NCI-H1417 (cell line): ENCODE data around the gene RNPEPL1.
"Not testable (repeated sequence)": the region's sequence is repeated elsewhere in the genome, so short reads cannot be mapped to it uniquely, and the experiment has no call there.

ENCODE experiments used
- DNase-seq, 3 experiments: peaks; one replicate each; lab custom pipeline; 2025; lab: John Stamatoyannopoulos, UW

The RNPEPL1 gene, protein sequence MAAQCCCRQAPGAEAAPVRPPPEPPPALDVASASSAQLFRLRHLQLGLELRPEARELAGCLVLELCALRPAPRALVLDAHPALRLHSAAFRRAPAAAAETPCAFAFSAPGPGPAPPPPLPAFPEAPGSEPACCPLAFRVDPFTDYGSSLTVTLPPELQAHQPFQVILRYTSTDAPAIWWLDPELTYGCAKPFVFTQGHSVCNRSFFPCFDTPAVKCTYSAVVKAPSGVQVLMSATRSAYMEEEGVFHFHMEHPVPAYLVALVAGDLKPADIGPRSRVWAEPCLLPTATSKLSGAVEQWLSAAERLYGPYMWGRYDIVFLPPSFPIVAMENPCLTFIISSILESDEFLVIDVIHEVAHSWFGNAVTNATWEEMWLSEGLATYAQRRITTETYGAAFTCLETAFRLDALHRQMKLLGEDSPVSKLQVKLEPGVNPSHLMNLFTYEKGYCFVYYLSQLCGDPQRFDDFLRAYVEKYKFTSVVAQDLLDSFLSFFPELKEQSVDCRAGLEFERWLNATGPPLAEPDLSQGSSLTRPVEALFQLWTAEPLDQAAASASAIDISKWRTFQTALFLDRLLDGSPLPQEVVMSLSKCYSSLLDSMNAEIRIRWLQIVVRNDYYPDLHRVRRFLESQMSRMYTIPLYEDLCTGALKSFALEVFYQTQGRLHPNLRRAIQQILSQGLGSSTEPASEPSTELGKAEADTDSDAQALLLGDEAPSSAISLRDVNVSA

DNA sequence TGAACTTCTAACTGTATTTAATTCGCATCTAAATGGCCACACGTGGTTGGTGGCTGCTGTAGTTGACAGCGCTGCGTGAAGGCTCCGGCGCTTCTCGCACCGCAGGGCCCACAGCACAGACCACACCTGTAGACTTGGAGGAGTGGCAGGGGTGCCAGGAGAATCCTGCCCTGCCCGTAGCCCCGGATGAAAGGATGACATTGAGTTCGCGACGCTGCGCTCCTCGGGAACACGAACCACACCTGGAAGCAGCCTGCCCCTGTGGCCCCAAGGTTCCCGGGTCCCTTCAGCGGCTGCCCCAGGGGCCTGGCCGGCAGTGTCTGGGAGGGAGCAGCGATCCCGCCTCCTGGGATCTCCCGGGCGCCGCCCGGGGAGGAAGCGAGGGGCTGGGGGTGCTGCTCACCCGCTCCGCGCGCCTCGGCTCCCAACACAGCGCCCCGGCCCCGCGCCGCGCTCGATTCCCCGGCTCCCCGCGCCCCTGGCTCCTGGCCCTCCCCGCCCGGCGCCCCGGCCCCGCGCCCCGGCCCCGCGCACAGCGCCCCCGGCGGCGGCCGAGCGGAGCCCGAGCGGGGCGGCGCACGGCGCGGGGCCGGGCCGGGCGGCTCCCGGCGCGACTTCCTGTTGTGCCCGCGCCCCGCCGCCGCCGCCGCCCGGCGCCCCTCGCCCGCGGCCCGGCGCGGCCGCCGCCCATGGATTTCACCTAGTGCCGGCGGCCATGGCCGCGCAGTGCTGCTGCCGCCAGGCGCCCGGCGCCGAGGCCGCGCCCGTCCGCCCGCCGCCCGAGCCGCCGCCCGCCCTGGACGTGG is at the start of gene RNPEPL1:
Gene RNPEPL1 (plus strand): TSS at position 613 of the 806 bp plus-strand sequence. CDS start 103 bp downstream, at position 716.
- peak; percentile 52 to 69 (median 67) for DNase-seq

DNA sequence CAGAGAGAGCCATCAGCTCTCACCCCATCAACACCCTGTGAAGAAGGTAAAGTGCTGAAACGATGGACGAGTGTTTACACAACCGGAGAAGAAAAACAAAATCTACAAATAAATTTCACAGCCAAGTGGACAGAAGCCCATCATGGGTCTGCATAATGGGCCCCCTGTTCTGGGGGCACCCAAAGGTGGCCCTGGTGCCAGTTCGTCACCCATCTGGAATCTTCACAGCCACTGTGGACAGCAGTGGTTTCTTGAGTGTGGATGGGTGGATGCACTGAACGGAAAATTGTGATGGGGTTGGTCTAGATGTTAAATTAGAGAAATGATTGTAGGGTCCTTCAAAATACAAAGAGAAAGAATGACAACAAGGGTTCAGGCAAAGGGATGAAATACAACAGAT is 49.3 kb upstream of the RNPEPL1 start:
- DNase-seq, result no peak

DNA sequence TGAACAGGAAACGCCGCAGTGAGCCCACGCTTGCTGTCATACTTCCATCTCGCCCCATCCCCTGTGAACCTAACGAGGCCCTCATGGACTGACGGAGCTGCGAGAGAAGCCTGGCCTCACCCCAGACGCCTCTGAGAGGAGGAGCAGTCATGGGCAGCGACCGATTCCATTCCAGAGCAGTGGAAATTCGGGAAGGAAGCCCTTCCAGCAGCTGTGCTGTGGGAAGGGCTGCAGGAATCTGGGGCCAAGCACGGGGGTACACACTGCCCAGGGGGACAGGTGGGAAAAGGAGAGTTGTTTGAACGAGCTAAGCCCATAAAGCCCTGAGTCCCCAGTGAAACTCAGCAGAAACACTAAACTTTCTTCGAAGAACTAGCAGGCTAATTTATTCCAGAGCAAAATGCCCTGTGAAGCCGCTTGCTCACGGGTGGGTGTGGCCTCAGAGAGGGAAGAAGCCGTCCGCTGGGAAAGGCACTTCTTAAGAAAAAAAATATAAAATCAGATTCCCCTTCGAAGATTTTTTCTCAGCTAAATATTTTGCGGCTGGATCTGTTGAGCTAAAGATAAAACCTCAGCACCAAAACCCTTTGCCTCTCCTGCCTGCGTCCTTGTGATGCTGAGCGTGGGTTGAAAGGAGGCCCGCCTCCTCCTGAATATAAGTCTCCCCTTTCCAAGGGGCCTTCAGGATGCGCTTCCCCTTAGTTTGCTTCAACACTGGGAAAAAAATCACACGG is 48.7 kb upstream of the RNPEPL1 start:
- DNase-seq, result no peak

DNA sequence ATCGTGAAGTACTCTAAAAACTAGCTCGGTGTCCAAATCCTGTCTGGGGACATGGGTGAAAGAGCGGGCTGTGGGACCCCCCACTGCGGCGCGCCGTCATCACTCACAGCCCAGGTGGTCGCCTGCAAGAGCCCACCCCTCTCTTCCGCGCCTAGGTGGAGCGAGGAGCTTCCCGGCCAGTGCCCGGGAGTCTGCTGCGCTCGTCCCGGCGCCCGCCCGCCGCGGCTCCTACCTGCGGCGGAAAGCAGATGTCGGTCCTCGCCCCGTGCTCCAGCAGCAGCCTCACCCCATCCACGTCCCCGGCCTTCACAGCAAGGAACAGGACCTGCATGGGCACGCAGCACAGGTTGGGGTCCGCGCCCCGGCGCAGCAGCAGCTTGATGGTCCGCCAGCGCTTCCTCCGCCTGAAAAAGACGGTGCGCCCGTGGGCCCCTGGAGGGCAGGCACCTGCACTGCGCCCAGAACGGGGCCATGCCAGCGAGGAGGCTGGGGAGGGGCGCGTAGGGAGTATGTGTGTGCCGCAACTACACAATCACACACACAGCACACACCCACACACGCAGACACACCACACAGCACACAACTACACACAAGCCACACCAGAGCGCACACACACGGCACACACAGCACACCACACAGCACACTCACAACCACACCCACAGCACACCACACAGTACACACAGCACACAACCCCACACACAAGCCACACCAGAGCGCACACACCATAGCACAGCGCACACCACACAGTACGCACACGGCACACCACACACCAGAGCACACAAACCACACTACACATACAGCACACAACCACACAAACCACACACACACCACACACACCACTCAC is 47.9 kb upstream of the RNPEPL1 start:
- DNase-seq, result no peak

DNA sequence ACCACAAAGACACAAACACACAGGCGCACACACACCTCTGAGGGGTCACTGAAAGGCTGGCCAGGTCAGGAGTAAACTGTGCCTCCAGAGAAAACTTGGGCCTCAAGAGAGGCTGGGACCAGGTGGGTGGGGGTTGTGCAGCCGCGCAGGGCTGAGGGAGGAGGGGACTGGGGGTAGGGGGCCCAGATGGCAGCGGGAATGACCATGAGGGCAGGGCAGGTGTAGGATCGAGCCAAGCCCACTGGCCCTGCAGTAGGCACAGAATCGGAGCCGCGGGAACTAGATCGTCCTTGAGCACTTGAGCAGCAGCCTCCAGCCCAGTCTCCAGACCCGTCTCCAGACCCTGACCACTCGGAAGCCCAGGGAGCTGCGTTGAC is 47.3 kb upstream of the RNPEPL1 start:
- DNase-seq, result no peak

DNA sequence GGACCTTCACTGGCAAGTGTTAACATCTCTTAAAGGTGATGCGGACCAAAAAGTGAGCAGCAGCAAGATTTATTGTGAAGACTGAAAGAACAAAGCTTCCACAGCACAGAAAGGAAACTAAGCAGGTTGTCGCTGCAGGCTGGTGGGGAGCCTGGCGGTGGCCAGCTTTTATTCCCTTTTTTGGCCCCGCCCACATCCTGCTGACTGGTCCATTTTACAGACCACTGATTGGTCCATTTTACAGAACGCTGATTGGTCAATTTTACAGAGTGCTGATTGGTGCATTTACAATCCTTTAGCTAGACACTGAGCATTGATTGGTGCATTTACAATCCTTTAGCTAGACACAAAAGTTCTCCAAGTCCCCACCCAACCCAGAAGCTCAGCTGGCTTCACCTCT is 46.4 kb upstream of the RNPEPL1 start:
- not testable (repeated sequence) for DNase-seq

DNA sequence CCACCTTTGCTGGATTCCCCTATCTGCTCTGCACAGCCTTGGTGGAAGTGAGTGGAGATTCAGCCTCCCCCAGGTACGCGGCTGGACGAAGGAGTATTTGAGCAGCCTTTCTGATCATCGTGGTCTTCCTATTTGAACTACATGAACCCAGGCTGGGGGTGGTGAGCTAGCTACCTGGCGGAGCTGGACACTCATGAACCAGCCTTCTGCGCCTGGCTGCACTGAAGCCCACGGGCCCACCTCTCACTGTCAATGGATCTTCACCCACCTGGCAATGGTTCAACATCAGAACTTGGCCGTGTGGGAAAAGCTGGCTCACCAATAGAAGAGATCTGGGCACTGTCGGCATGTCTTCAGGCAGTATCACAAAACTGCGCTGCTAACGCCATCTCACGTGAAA is 45.9 kb upstream of the RNPEPL1 start:
- DNase-seq, result no peak

DNA sequence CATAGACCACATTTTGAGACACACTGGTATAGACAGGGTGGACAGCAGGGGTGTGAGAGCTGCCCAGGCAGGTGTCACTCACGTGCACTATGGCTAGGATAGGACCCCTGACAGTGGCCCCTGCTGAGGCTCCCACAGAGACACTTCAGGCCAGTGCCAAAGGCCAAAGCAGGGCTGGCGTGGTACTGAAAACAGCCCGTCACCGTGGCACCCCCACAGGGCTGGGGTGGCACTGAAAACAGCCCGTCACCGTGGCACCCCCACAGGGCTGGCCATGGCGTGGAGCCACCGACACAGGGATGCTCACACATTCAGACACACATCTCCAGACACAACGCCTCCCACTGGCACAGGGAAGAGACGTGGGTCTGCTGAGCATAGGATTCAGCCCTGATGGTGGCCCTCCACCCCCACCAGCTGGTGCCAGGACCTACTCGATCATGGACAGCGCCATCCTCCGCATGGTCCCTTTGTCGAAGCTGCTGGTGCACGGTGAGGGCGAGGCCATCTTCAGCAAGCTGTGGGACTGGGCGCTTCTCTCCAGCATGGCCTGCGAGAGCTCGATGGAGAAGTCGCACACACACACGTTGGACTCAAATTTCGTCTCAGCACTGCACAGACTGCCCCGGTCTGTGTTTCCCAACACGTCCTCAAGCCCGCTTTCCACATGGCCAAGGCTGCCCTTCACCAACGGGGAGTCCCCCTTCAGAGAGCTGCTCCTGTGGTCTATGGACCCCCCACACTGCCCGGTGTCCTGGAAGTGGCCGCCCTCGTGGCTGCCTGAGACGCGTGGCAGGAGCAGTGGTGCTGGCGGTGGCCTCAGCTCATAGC is 44.6 kb upstream of the RNPEPL1 start:
- no peak for DNase-seq

DNA sequence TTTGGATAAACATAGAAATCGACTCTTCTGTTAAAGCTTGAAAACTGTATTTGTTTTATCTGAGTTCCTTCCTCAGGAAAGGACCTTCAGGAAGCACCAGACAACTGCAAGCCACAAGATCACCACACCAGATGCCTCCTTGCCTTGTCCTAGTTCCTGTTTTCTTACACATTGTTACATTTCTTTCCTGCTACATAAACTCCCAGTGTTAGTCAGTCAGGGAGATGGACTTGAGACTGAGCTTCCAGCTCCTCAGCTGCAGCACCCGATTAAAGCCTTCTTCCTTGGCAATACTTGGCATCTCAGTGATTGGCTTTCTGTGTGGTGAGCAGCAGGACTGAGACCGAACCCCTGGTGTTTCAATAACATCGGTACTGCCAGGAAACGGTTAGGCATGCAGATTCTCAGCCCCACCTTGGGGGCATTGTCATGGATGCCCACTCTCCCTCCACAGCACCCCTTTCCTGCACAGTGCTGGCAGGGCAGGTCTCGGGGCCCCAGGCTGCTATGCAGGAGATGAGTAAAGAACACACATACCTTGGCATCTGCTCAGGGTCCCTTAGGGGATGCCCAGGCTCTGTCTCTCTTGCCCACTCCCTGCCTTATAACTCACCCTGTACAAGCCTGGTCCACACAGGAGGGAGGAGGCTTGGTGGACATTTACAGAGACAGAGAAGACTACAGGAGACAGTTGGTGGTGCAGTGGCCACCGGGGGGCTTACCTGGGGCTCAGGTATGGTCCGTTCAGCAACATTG is 43.1 kb upstream of the RNPEPL1 start:
- no peak for DNase-seq

DNA sequence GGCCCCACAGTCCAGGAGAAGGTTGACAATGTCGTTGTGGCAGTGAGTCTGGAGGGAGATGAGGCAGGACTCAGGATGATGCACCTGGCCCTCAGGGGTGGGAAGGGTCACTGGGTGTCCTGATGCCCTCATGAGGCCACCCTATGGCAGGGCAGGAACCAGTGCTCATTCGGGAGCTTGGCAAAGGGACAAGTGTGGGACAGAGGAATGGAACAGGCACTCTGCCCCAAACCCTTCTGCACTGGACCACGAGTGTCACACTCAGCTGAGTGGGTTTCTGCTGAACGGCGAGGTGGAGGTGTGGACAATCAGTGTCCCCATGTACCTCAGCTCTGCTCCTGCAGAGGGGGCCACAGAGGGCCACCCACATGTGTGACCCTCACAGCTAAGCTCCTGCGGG is 42.5 kb upstream of the RNPEPL1 start:
- DNase-seq, result no peak

DNA sequence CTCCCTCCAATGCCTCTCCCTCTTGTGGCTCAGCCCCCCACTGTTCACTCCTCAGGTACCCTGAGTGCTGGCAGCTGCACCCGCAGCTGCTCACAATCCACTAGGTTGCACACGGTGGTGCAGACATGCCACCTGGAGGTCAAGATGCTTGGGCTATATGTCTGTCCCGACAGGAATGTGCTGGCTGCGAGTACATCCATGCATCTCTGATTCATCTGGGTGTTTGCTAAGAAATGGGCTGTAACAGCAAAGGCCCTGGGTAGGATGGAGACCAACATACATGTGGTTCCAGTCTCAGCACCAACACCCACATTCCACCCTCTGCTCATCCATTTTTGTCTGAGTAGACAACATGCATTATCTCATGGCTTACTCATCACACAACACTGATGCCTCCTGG is 41.8 kb upstream of the RNPEPL1 start:
- no peak for DNase-seq

DNA sequence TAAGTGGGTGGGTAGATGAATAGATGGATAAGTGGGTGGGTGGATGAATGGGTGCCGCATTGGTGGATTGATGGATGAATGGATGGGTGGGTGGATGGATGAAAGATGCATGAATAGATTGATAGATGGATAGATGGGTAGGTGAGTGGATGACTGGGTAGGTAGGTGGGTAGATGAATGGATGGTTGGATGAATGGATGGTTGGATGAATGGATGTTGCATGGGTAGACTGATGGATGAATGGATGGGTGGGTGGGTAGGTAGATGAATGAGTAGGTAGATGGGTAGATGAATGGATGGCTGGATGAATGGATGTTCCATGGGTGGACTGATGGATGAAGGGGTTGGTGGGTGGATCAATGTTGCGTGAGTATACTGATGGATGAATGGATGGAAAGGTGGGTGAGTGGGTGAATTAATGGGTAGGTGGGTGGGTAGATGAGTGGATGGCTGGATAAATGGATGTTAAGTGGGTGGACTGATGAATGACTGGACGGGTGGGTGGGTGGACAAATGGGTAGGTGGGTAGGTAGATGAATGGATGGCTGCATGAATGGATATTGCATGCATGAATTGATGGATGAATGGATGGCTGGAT is 41.0 kb upstream of the RNPEPL1 start:
- no peak for DNase-seq

DNA sequence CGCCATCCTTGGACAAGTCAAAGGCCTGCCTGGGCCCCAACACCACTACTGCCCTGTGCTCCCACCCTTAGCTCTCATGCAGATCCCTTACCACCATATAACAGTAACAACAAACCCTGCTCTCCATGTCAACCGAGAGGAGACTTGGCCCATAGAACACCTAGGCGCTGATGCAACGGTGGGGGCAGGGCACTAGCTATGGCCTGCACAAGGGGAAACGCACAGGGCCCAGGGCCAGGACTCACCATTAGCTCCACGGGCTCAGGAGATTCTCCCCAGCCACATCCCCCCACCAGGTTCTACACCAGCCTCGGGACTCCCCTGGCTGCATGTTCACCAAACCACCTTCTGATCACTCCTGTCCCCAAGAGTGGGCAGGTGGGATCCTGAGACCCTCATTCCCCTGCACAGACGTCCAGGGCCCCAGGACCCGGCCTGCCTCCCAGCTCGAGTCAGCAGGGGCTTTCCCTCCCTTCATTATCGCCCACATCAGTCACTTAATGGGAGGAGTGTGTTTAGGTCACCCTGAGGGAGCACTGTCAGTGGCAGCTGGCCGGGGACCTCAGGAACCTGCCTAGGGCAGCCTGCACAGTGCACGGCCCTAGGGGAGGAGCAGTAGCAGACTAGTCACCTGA is 39.8 kb upstream of the RNPEPL1 start:
- no peak for DNase-seq

DNA sequence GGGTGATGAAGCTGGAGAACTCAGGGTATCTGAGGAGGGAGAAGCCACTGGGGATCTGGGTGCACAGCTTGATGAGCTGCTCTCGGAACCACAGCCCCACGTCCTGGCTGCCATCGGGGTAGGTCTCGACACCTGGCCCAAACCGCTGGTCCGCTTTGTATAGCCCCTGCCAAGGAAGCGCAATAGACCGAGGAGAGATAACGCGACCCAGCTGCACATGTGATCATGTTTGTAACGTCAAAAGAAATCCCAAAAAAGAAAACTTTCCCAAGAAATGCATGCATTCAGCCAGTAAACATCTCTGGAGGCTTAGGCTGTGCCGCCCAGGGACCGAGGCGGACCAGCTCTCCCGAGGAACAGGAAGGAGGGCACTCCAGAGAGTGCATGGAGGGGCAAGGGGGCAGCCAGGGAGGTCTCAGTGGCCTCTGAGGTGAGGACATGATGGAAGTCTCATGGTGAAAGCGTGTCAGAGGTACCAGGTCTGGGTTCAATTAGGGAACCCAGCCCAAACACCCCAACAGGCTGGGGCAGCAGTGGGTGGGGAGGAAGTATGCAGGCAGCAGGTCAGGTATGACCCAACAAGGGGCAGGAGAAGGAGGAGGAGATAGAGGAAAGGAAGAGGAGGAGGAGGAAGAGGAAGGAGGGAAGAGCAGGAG is 38.8 kb upstream of the RNPEPL1 start:
- DNase-seq, result no peak

DNA sequence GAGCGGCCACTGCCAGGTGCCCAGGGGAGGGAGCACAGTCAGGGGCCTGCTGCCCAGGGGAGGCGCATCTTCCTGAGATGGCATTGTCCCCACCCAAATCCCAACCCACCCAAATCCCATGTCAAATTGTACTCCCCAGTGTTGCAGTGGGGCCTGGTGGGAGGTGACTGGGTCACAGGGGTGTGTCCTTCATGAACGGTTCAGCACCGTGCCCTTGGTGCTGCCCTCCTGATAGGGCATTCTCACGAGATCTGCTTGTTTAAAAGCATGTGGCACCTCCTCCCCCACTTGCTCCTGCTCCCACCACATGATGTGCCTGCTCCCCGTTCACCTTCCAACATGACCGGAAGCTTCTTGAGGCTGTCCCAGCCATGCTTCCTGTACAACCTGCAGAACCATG is 38.1 kb upstream of the RNPEPL1 start:
- no peak for DNase-seq

DNA sequence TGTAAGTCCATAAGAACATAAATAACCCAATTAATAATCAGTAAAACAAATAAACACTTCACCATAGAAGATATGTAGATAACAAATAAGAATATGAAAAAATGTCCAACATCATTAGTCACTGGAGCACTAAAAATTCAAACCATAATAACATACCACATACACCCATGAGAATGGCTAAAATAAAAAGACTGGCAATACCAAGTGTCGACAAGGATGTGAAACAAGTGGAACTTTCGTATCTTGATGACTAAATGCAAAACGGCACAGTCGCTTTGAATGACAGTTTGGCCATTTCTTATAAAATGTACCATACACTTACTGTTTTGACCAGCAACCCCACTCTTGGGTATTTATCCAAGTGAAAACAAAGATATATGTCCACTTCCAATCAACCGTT is 37.2 kb upstream of the RNPEPL1 start:
- no peak for DNase-seq

DNA sequence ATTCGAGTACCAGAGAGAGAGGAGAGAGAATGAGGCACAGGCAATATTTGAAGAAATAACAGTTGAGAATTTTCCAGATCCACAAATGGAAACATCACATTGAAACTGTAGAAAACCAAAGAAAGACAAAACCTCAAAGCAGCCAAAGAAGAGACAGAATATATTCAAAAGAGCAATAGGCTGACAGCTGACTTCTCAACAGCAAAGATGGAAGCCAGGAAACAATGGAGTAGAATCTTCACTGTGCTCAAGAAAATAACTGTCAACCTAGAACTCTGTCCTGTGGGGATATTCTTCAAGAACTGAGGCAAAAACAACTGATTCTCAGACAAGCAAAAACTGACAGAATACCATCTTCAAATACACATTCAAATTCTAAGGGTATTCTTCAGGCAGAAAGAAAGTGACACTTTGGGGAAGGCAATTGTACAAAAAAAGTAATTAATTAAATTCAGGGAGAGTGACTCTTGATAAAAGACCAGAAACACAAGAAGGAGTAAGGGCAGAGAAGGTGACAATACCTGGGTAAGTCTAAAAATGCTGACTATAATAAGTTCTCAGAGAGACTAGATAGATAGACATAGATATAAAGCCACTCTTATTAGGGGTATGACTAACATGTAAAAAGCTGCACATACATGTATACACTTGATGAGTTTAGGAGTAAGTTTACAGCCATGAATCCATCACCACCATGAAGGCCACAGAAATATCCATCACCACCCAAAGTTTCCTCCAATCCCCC is 36.1 kb upstream of the RNPEPL1 start:
- no peak for DNase-seq
